Mesenchymal stem cell (in vitro differentiated cells and primary cell): Measurements from ENCODE around the gene KCNH3.

Source experiments
- DNase-seq: peaks from one replicate; pipeline ENCODE4 v3.0.0-alpha.2; 2013
- H2AFZ ChIP-seq: one replicate; pipeline ENCODE4 v1.6.1; 2013; ENCODE audit warnings: low read depth, mild to moderate bottlenecking, control low read depth, inconsistent platforms, low read length, moderate library complexity
- H2AK5ac ChIP-seq: 2 replicates; pipeline ENCODE4 v1.6.1; 2013; ENCODE audit warnings: low read length, moderate library complexity, mild to moderate bottlenecking, inconsistent platforms; ENCODE audit not compliant: severe bottlenecking
- H2BK120ac ChIP-seq: one replicate; pipeline ENCODE4 v1.6.1; 2013; ENCODE audit warnings: low read depth, mild to moderate bottlenecking, inconsistent platforms, low read length, moderate library complexity
- H2BK12ac ChIP-seq, 2 experiments: one replicate each; pipeline ENCODE4 v1.6.1; 2013; ENCODE audit warnings: inconsistent platforms in 2 of 2, low read length in 2 of 2, mild to moderate bottlenecking in 2 of 2, moderate library complexity in 2 of 2, control low read depth in 1 of 2
- H2BK15ac ChIP-seq: one replicate; pipeline ENCODE4 v1.6.1; 2013; ENCODE audit warnings: mild to moderate bottlenecking, low read depth, inconsistent platforms; ENCODE audit not compliant: poor library complexity, severe bottlenecking
- H2BK5ac ChIP-seq: 2 replicates; pipeline ENCODE4 v1.6.1; 2013; ENCODE audit warnings: low read depth, mild to moderate bottlenecking, low read length, control low read depth, inconsistent platforms; ENCODE audit not compliant: poor library complexity, severe bottlenecking
- H3K14ac ChIP-seq, 2 experiments: one replicate each; pipeline ENCODE4 v1.6.1; 2013; ENCODE audit warnings: inconsistent platforms in 2 of 2, low read length in 2 of 2, control low read depth in 1 of 2, mild to moderate bottlenecking in 1 of 2, moderate library complexity in 1 of 2
- H3K18ac ChIP-seq, 2 experiments: one replicate each; pipeline ENCODE4 v1.6.1; 2013; ENCODE audit warnings: inconsistent platforms in 2 of 2, low read length in 2 of 2, control low read depth in 1 of 2, low read depth in 1 of 2, mild to moderate bottlenecking in 1 of 2
- H3K23ac ChIP-seq, 2 experiments: one replicate each; pipeline ENCODE4 v1.6.1; 2013; ENCODE audit warnings: inconsistent platforms in 2 of 2, low read length in 2 of 2, mild to moderate bottlenecking in 2 of 2, moderate library complexity in 2 of 2, control low read depth in 1 of 2
- H3K27ac ChIP-seq: 2 replicates; pipeline ENCODE4 v1.5.1; 2013; ENCODE audit warnings: mild to moderate bottlenecking, moderate library complexity, low read length, control low read depth, inconsistent platforms; ENCODE audit not compliant: poor library complexity, severe bottlenecking
- H3K27me3 ChIP-seq, 2 experiments: 2 replicates each; pipeline versions ENCODE4 v1.6.1 to v1.7.0; 2013; ENCODE audit warnings: low read length in 2 of 2, mild to moderate bottlenecking in 2 of 2, moderate library complexity in 2 of 2, control low read depth in 1 of 2, inconsistent platforms in 1 of 2; ENCODE audit not compliant: control insufficient read depth in 1 of 2, insufficient read depth in 1 of 2
- H3K36me3 ChIP-seq, 2 experiments: 2 replicates each; pipeline versions ENCODE4 v1.6.1 to v1.7.0; 2013; ENCODE audit warnings: low read length in 2 of 2, control low read depth in 1 of 2, inconsistent platforms in 1 of 2, low read depth in 1 of 2, mild to moderate bottlenecking in 1 of 2; ENCODE audit not compliant: insufficient read depth in 2 of 2, control insufficient read depth in 1 of 2
- H3K4ac ChIP-seq, 2 experiments: one replicate each; pipeline ENCODE4 v1.6.1; 2013; ENCODE audit warnings: inconsistent platforms in 2 of 2, low read length in 2 of 2, mild to moderate bottlenecking in 2 of 2, moderate library complexity in 2 of 2, control low read depth in 1 of 2, low read depth in 1 of 2
- H3K4me1 ChIP-seq: 2 replicates; pipeline ENCODE4 v1.6.1; 2013; ENCODE audit warnings: low read depth, low read length, control low read depth; ENCODE audit not compliant: control insufficient read depth, insufficient read depth
- H3K4me2 ChIP-seq: 2 replicates; pipeline ENCODE4 v1.6.1; 2013; ENCODE audit warnings: low read length, mild to moderate bottlenecking, inconsistent platforms; ENCODE audit not compliant: poor library complexity, severe bottlenecking
- H3K4me3 ChIP-seq, 2 experiments: 2 replicates each; pipeline versions ENCODE4 v1.5.1 to v1.7.0; 2013; ENCODE audit warnings: low read length in 2 of 2, mild to moderate bottlenecking in 2 of 2, control low read depth in 1 of 2, low read depth in 1 of 2; ENCODE audit not compliant: insufficient read depth in 1 of 2
- H3K79me1 ChIP-seq: replicated peaks from 2 replicates; pipeline ENCODE4 v1.6.1; 2013; ENCODE audit warnings: mild to moderate bottlenecking, control low read depth, low read length, inconsistent platforms; ENCODE audit not compliant: poor library complexity, severe bottlenecking
- H3K9ac ChIP-seq: 2 replicates; pipeline ENCODE4 v1.7.0; 2013; ENCODE audit warnings: mild to moderate bottlenecking, low read length, moderate library complexity
- H3K9me3 ChIP-seq: 2 replicates; pipeline ENCODE4 v1.7.0; 2013; ENCODE audit warnings: mild to moderate bottlenecking, low read length; ENCODE audit not compliant: control insufficient read depth
- H4K8ac ChIP-seq: one replicate; pipeline ENCODE4 v1.6.1; 2013; ENCODE audit warnings: inconsistent platforms, mild to moderate bottlenecking, low read length, moderate library complexity
- H4K91ac ChIP-seq: one replicate; pipeline ENCODE4 v1.6.1; 2013; ENCODE audit warnings: mild to moderate bottlenecking, low read length, inconsistent platforms
- WGBS: methylation state at CpG from one replicate; pipeline ENCODE4 v1.1.7; 2013; ENCODE audit warnings: mixed read lengths; 5-methylcytosine and 5-hydroxymethylcytosine counted together

Gene KCNH3

DNA sequence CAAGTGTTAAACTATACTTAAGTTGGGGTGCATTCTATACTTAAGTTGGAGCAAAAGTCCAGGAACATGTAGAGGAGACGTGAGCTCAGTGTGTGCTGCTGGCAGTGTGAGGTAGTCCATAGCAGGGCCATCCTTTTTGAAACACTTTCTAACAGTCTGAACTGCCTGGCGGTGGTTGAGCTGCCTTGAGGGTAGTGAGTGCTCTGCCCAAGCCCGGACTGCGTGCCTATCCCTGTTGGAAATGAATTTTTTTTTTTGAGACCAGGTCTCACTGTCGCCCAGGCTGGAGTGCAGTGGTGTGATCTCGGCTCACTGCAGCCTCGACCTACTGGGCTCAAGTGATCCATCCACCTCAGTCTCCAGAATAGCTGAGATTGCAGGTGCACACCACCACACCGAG, 14.1 kb downstream of the KCNH3 start:
- Histone ChIP-seq H3K4ac (no peak overlapping the region), H3K27ac (no peak overlapping the region), H3K4me3 (no peak overlapping the region), H3K14ac (no peak overlapping the region), H3K4me2 (no peak overlapping the region), H3K18ac (no peak overlapping the region), H2BK12ac (no peak overlapping the region), H2AK5ac (no peak overlapping the region), H4K91ac (no peak overlapping the region), H2AFZ (no peak overlapping the region), H2BK15ac (no peak overlapping the region), H3K9ac (no peak overlapping the region), H2BK120ac (no peak overlapping the region), H3K4me1 (peaks cover 13% of the 10 kb centered on the region), H4K8ac (no peak overlapping the region), H3K79me1 (peaks cover 2% of the 10 kb centered on the region), H3K27me3 (peaks cover 47 to 54% of the 10 kb centered on the region in 2 experiments), H3K23ac (no peak overlapping the region), H3K9me3 (no peaks in the 10 kb centered on the region), H3K36me3 (peaks cover 15 to 25% of the 10 kb centered on the region in 2 experiments), H2BK5ac (no peak overlapping the region)
- WGBS, result 80% methylated on average over 8 of the region's 8 CpGs
- DNase-seq, result no peak

DNA sequence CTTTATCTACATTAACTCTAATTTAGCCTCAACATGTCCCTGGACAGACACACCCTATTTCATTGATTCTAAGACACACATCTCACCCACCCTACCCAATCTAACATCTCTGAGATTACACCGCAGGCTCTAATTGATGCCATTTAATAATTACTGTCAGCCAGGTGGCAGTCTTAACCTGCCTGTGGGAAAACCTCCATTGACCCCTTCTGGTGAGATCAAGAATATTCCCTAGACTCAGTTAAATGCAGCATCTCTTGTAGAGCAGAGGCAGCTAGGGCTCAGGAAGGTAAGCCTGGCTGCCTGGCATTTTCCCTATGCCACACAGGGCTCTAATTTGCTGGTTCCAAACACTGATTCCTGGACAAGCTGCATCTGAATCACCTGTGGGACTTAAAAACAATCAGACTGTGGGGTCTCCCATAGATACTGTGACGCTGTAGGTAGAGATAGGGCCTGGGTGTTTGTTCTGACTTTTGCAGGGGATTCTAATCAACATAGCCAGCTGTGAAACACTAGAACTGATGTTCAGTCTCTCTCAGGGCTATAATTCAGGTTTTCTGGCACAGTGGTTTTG, 14.8 kb downstream of the KCNH3 start:
- H3K4me1 ChIP-seq, result peaks cover 10% of the 10 kb centered on the region
- H3K27ac ChIP-seq, result no peak overlapping the region
- no peak overlapping the region for H4K91ac ChIP-seq
- H3K36me3 ChIP-seq, result peaks cover 21 to 31% of the 10 kb centered on the region in 2 experiments
- H3K4ac ChIP-seq, result no peak overlapping the region
- no peak overlapping the region for H3K4me2 ChIP-seq
- WGBS, result 66% methylated on average over 2 of the region's 2 CpGs
- H3K4me3 ChIP-seq, result no peak overlapping the region
- no peak overlapping the region for H2BK15ac ChIP-seq
- H3K14ac ChIP-seq, result no peak overlapping the region
- DNase-seq, result peak; percentile 17
- no peak overlapping the region for H3K9ac ChIP-seq
- H3K9me3 ChIP-seq, result no peaks in the 10 kb centered on the region
- no peak overlapping the region for H3K18ac ChIP-seq
- no peak overlapping the region for H2BK12ac ChIP-seq
- H2AK5ac ChIP-seq, result no peak overlapping the region
- H3K23ac ChIP-seq, result no peak overlapping the region
- H3K27me3 ChIP-seq, result peaks cover 40 to 47% of the 10 kb centered on the region in 2 experiments
- H2AFZ ChIP-seq, result no peak overlapping the region
- no peak overlapping the region for H4K8ac ChIP-seq
- H3K79me1 ChIP-seq, result peaks cover 2% of the 10 kb centered on the region
- H2BK120ac ChIP-seq, result no peak overlapping the region
- H2BK5ac ChIP-seq, result no peak overlapping the region

DNA sequence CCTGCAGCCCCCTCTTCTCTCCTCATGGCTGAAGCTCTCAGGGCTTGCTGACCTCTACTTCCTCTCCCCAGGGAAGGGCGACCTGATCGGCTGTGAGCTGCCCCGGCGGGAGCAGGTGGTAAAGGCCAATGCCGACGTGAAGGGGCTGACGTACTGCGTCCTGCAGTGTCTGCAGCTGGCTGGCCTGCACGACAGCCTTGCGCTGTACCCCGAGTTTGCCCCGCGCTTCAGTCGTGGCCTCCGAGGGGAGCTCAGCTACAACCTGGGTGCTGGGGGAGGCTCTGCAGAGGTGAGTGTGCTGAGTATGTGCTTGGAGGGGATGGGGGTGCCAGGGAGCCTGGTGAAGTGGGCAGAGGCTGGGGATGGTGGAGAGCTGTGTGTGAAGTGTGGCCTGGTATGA, 15.4 kb downstream of the KCNH3 start:
- H3K4me1 ChIP-seq, result peaks cover 3% of the 10 kb centered on the region
- no peak overlapping the region for H4K91ac ChIP-seq
- H3K9ac ChIP-seq, result no peak overlapping the region
- no peak overlapping the region for H2BK12ac ChIP-seq
- H3K18ac ChIP-seq, result no peak overlapping the region
- H4K8ac ChIP-seq, result no peak overlapping the region
- no peak overlapping the region for H2BK120ac ChIP-seq
- no peak for DNase-seq
- H3K14ac ChIP-seq, result no peak overlapping the region
- H3K27ac ChIP-seq, result no peak overlapping the region
- H3K4ac ChIP-seq, result no peak overlapping the region
- no peak overlapping the region for H2BK5ac ChIP-seq
- no peak overlapping the region for H2AFZ ChIP-seq
- H2AK5ac ChIP-seq, result no peak overlapping the region
- H3K79me1 ChIP-seq, result peaks cover 4% of the 10 kb centered on the region
- H3K27me3 ChIP-seq, result peaks cover 35 to 40% of the 10 kb centered on the region in 2 experiments
- H2BK15ac ChIP-seq, result no peak overlapping the region
- H3K4me3 ChIP-seq, result no peak overlapping the region
- H3K4me2 ChIP-seq, result no peak overlapping the region
- H3K36me3 ChIP-seq, result peaks cover 28 to 38% of the 10 kb centered on the region in 2 experiments
- WGBS, result 86% methylated on average over 15 of the region's 15 CpGs
- H3K23ac ChIP-seq, result no peak overlapping the region
- H3K9me3 ChIP-seq, result no peaks in the 10 kb centered on the region

DNA sequence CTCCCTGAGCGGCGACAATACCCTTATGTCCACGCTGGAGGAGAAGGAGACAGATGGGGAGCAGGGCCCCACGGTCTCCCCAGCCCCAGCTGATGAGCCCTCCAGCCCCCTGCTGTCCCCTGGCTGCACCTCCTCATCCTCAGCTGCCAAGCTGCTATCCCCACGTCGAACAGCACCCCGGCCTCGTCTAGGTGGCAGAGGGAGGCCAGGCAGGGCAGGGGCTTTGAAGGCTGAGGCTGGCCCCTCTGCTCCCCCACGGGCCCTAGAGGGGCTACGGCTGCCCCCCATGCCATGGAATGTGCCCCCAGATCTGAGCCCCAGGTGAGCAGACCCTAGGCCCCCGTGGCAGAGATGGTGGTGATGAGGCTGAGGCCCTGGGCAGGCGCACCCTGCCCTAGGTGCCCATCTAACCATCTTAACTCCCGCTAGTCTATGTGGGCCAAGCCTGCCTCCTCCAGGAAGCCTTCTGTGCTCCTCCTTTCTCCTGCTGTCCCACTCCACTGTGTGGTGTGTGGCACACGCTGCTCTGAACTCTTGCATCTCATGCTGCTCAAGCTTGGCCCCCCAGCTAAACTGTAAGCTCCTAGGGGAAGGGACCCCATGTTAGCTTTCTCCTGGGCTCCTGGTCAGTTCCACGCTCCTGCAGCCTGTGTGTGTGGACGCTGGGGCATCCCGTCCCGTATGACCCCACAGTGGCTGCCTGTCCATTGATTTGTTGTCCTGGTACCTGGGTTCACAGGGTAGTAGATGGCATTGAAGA, 17.0 kb downstream of the KCNH3 start:
- H3K9me3 ChIP-seq, result no peaks in the 10 kb centered on the region
- no peak overlapping the region for H3K18ac ChIP-seq
- no peak overlapping the region for H2BK12ac ChIP-seq
- peaks cover 43 to 53% of the 10 kb centered on the region in 2 experiments for H3K36me3 ChIP-seq
- H4K91ac ChIP-seq, result peak overlapping the region; percentile 21
- no peak overlapping the region for H3K4me3 ChIP-seq
- no peak overlapping the region for H2BK5ac ChIP-seq
- no peak overlapping the region for H3K27ac ChIP-seq
- H3K79me1 ChIP-seq, result peaks cover 4% of the 10 kb centered on the region
- WGBS, result 92% methylated on average over 18 of the region's 18 CpGs
- H2BK120ac ChIP-seq, result no peak overlapping the region
- H2AK5ac ChIP-seq, result no peak overlapping the region
- no peak overlapping the region for H4K8ac ChIP-seq
- H3K9ac ChIP-seq, result no peak overlapping the region
- no peak overlapping the region for H3K4ac ChIP-seq
- H2AFZ ChIP-seq, result no peak overlapping the region
- H3K4me1 ChIP-seq, result peaks cover 1% of the 10 kb centered on the region
- peaks cover 21 to 26% of the 10 kb centered on the region in 2 experiments for H3K27me3 ChIP-seq
- no peak overlapping the region for H3K4me2 ChIP-seq
- H2BK15ac ChIP-seq, result no peak overlapping the region
- no peak for DNase-seq
- no peak overlapping the region for H3K14ac ChIP-seq
- H3K23ac ChIP-seq, result no peak overlapping the region
